ENCODE results near the gene TFAP2A. TPM values are rescaled to one million over a fixed set of nuclear protein-coding genes. Genes with fewer than 3 reads are reported as not detected.

The TFAP2A gene
- total RNA-seq, 1 donor from 2014 or later: 0.32 TPM

- Mint-ChIP-seq H3K9me3 (ENCODE audit: unreplicated experiment) (peaks cover 18% of the 10 kb centered on the region), H3K36me3 (ENCODE audit: unreplicated experiment) (peaks cover 4% of the 10 kb centered on the region), H3K4me3 (ENCODE audit: unreplicated experiment) (no peak overlapping the region), H3K27ac (ENCODE audit: unreplicated experiment) (no peak overlapping the region), H3K27me3 (ENCODE audit: unreplicated experiment) (peaks cover 48% of the 10 kb centered on the region), H3K4me1 (ENCODE audit: low read depth, unreplicated experiment) (peaks cover 12% of the 10 kb centered on the region)
- DNase-seq: no peak
- no peak for TF ChIP-seq CTCF (IDR thresholded peaks at IDR 0.05; ENCODE audit: partially characterized antibody, unreplicated experiment)
Measured at GRCh38 chr6:10396785-10397184, 18.1 kb downstream of the TFAP2A start.

GRCh38 chr6:10395704-10396546, 18.9 kb downstream of the TFAP2A start:
- Mint-ChIP-seq H3K4me1 (ENCODE audit: low read depth, unreplicated experiment) (peaks cover 12% of the 10 kb centered on the region), H3K27ac (ENCODE audit: unreplicated experiment) (no peak overlapping the region), H3K36me3 (ENCODE audit: unreplicated experiment) (peaks cover 4% of the 10 kb centered on the region), H3K4me3 (ENCODE audit: unreplicated experiment) (no peak overlapping the region), H3K27me3 (ENCODE audit: unreplicated experiment) (peaks cover 52% of the 10 kb centered on the region), H3K9me3 (ENCODE audit: unreplicated experiment) (peaks cover 18% of the 10 kb centered on the region)
- no peak for DNase-seq
- TF ChIP-seq CTCF (IDR thresholded peaks at IDR 0.05; ENCODE audit: partially characterized antibody, unreplicated experiment): no peak

- H3K27me3 Mint-ChIP-seq (ENCODE audit: unreplicated experiment): peaks cover 55% of the 10 kb centered on the region
- no peak for DNase-seq
- no peak for TF ChIP-seq CTCF (IDR thresholded peaks at IDR 0.05; ENCODE audit: partially characterized antibody, unreplicated experiment)
- H3K36me3 Mint-ChIP-seq (ENCODE audit: unreplicated experiment): peaks cover 4% of the 10 kb centered on the region
- H3K4me1 Mint-ChIP-seq (ENCODE audit: low read depth, unreplicated experiment): peaks cover 12% of the 10 kb centered on the region
- H3K27ac Mint-ChIP-seq (ENCODE audit: unreplicated experiment): no peak overlapping the region
- peaks cover 18% of the 10 kb centered on the region for H3K9me3 Mint-ChIP-seq (ENCODE audit: unreplicated experiment)
- H3K4me3 Mint-ChIP-seq (ENCODE audit: unreplicated experiment): no peak overlapping the region
Measured at GRCh38 chr6:10395171-10395703, 19.6 kb downstream of the TFAP2A start.

GRCh38 chr6:10393544-10394225, 21.2 kb downstream of the TFAP2A start:
- H3K36me3 Mint-ChIP-seq (ENCODE audit: unreplicated experiment): peaks cover 4% of the 10 kb centered on the region

More at GRCh38 chr6:10393544-10394225, 21.2 kb downstream of the TFAP2A start:
- peaks cover 59% of the 10 kb centered on the region for H3K27me3 Mint-ChIP-seq (ENCODE audit: unreplicated experiment)
- no peak for DNase-seq
- peaks cover 15% of the 10 kb centered on the region for H3K4me1 Mint-ChIP-seq (ENCODE audit: low read depth, unreplicated experiment)
- TF ChIP-seq CTCF (IDR thresholded peaks at IDR 0.05; ENCODE audit: partially characterized antibody, unreplicated experiment): no peak
- H3K9me3 Mint-ChIP-seq (ENCODE audit: unreplicated experiment): peaks cover 15% of the 10 kb centered on the region
- H3K4me3 Mint-ChIP-seq (ENCODE audit: unreplicated experiment): no peak overlapping the region
- H3K27ac Mint-ChIP-seq (ENCODE audit: unreplicated experiment): no peak overlapping the region

Data from glutamatergic neuron (in vitro differentiated cells).